Activated CD4-positive, CD25-positive, alpha-beta regulatory T cell treated with anti-CD3 and anti-CD28 coated beads, Interleukin-2, amount 50 U/mL, for 16 hours (primary cell): Measurements from ENCODE around the gene CMBL.
A peak's percentile ranks its signal among the peaks of the same experiment; 100 is the strongest.
"Not testable (repeated sequence)": the region's sequence is repeated elsewhere in the genome, so short reads cannot be mapped to it uniquely, and the experiment has no call there.

Experiments used
- DNase-seq: peaks from one replicate; pipeline ENCODE4 v3.0.0-alpha.2; 2020; ENCODE audit warnings: low read depth, low spot score

CMBL gene

DNA sequence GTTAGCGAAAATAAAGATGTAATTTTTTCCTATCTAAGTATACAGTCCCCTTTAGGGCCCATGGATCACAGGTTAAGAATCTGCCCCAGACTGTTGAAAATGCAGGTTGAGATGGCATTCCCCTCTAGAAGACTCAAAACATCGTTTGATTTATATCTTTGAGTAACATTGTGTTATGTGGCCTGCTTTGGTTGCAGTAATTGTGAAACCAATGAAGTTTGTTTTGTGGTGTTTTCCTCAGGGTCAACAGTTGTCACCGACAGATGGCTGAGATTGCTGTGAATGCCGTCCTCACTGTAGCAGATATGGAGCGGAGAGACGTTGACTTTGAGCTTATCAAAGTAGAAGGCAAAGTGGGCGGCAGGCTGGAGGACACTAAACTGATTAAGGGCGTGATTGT lies 49.8 kb downstream of the CMBL start:
- DNase-seq = no peak

GRCh38 chr5:10254686-10255085 lies 53.0 kb downstream of the CMBL start:
- no peak for DNase-seq

GRCh38 chr5:10253390-10253789 lies 54.3 kb downstream of the CMBL start:
- DNase-seq = no peak

DNA sequence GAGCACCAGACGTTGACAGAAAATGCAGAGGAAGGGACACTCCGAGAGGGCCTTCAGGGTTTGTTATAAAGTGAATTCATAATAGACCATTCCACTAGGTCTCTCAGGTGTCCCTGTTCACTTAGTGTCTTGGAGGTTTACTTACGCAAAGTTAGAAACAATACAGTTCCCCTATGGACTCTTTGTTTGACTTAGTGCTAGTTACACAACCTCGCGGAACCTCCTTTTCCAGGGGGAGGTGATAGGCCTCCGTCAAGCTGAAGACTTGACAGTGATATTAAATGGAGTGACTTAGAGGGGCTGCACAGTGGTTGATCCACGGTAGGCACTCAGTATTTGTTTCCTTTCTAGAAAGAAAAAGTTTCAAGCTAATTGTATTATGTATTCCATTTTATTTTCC lies 56.3 kb downstream of the CMBL start:
- DNase-seq = no peak

DNA sequence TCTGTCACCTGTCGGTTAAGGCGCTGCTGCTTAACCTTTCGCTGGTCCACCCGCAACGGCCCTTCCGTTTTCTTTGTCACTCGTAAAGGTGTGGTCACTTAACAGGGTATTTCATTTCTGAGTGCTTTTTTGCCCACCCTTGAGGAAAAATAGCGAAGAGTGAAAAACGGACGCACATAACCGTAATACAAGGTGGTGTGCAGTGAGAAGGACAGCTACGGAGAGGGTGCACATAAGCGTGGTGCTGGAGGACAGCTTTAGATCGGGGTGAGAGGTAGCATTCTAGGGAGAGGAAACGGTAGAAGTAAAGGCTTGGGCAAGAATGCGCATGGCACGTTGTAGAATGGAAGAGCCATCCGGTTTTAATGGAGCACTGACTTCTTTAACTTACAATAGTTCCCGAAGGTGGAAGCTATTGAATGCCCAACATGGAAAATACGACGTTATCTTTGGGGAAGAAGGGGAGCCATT lies 56.9 kb downstream of the CMBL start:
- no peak for DNase-seq

DNA sequence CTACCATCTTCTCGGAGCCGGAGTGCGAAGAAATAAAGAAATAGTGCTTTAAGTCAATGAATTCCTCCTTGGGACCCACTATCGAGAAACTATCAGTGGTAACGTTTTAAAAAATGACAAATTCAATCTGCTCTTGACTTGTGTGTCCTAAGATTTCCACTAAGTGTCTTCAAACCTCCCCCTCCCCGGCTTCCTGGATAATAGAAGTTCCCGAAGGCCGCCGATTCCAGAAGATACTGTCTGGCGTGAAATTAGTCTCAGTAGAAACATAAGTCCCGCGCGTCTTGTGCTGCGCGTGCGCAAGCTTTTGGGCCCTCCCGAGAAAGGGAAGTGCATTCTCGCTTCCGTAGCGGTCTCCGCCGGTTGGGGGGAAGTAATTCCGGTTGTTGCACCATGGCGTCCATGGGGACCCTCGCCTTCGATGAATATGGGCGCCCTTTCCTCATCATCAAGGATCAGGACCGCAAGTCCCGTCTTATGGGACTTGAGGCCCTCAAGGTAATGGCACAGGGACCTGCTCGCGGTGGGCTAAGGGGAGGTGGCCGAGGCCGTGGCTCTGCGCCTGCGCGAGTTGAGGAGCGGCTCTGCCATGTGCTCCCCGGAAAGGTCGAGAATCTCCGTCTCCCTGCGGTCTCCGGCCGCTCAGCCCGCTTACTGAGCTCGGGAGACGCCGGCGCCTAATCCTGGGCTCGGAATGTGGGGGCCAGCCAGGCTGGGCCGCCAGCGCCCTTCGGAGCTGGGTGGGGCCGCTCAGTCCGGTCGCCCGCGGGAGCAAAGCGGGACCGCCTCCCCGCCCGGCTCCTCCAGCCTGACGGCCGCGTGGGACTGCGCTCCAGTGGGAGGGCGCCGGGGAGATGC lies 57.5 kb downstream of the CMBL start, which contains the start of gene CCT5:
CCT5 (plus strand) TSS at position 333 of the 858 bp plus-strand sequence; CDS start at position 394, 61 bp downstream.
- peak; percentile 87 for DNase-seq

- no peak for DNase-seq
These were observed 59.1 kb downstream of the CMBL start for GRCh38 chr5:10248378-10249260.

GRCh38 chr5:10247217-10247616 lies 60.5 kb downstream of the CMBL start:
- DNase-seq = not testable (repeated sequence)

DNA sequence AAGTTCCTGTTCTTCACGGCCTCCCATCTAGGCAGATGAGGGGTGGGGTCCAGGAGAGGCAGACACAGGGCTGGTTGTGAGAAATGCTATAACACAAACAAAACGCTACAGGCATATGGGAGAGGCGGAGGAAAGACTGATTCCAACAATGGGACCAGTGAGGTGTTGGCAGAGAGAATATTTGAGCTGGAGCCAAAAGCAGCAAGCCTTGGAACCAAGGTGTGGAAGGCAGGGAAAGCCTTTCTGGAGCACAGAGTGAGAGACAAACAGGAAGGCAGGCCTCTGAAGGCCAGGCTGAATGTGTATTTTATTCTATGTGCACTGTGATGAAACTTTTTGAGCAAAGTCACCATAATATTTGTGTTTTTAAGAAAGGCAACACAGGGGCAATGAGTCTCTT lies 60.9 kb downstream of the CMBL start:
- no peak for DNase-seq

DNA sequence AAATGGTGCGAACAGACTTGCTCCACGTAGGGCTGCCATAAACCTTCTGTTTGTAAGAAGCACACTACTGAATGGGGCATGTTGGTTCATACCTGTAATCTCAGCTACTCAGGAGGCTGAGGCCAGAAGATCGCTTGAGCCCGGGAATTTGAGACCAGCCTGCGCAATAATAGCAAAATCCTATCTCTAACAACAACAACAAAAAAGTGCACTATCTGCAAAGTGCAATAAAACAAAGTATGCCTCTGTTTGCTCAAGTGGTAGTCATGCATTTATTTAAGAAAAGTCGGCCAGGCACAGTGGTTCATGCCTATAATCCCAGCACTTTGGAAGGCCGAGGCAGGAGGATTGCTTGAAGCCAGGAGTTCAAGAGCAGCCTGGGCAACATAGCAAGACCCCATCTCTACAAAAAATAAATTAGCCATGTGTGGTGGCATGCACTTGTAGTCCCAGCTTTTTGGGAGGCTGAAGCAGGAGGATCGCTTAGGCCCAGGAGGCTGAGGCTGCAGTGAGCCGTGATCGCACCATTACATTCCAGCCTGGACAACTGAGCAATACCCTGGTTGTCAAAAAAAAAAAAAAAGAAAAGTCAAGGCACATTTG lies 63.3 kb downstream of the CMBL start:
- no peak for DNase-seq

DNA sequence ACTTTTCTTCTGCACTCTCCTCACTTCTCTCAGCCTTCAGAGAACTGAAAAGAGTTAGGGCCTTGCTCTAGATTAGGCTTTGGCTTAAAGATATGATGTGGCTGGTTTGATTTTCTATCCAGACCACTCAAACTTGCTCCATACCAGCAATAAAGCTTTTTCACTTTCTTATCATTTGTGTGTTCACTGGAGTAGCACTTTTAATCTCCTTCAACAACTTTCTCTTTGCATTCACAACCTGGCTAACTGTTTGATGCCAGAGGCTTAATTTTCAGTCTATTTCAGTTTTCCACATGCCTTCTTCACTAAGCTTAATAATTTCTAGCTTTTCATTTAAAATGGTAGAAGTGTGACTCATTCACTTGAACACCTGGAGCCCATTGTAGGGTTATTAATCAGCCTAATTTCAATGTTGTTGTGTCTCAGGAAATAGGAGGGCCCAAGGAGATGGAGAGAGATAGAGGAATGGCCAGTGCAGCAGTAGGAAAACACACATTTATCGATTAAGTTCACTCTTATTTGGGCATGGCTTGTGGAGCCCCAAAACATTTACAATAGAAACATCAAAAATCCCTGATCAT lies 64.0 kb downstream of the CMBL start:
- DNase-seq = no peak

DNA sequence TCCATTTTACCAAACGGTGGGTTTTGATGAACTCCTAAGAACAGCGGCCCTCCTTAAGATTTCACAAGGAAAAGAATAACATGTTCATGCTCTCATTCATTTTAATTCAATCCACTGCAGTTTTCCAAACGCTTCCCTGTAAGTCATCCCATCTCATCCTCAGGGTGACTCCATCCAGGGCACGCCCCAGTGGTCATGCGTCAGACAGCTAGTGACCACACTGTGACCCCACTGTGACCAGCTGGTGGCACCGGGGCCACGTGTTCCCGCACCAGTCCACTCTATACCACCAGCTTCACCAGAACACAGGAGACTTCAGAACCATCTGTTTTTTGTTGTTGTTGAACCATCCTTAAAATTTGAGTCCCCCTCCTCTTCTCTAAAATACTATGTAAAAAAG lies 72.4 kb downstream of the CMBL start:
- DNase-seq = no peak

DNA sequence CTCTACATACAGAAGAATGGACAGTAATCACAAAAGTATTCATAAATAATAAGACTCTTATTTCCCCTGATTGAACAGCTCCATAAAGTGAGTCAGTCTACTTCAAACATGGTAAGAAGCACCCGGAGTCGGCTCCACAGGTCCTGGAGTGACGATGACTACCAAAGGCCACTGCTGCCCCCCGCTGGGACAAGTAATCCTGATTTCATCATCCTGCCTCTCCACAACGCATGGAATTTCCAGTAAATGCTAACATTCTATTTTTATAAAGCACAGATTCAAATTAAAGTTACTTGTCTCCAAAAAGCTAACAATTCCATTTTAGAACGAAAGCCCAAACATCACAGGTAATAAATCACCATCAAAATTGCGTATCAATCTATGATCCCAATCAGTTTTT lies 74.2 kb downstream of the CMBL start:
- DNase-seq = no peak

- DNase-seq = no peak
These were observed 74.7 kb downstream of the CMBL start for GRCh38 chr5:10233011-10233410.

- DNase-seq = no peak
These were observed 75.3 kb downstream of the CMBL start for GRCh38 chr5:10232386-10232785.

DNA sequence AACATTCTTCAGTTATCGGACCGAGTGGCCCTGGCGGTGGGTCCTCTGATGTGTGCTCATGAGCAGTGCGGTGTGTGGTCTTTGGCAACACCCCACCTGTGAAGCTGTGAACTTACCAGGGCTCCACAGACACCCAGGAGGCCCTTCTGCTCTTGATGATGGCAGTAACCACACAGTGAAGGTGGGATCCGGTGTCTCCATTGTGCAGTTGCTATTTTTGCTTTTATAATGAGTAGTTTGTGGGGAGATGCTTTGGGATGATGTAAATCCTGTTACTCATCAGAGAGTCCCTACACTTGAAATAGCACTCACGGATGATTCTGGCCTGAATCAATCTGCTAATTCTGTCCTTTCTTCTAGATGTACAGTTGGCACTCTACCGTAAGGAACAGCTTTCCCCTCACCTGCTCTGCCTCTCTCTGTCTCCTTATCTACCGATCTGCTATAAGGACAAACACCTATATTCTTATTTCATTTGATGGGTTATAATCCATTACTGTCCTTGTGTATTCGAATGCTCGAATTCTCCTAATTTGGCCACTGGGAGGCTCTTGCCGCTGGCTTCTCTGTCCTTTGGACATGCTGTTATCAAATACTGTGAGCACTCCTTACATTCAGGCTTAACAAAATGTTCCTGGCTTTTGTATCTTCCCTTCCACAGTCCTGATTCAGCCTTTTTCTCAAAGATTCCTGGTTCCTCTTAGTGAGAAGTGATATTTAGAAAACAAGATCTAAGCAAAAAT lies 78.2 kb downstream of the CMBL start:
- DNase-seq = no peak

DNA sequence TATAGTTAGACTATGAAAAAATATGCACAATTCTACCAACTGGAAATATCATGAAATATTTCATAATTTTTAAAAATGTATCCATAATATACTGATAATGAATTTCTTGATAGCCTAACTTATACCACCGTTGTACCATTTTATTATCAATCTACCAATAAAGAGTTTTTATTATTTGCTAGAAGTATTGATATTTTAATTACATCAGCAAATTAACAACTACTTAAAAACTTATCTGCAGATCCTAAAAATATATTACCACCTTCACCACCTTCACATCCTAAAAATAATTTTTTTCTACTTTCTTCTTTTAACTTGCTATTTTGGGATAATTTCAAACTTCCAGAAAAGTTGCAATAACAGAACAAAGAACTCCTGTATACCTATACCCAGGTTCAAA lies 79.4 kb downstream of the CMBL start:
- no peak for DNase-seq
